ENCODE results near the gene UBE2D2. TPM values are rescaled to one million over a fixed set of nuclear protein-coding genes. Genes with fewer than 3 reads are reported as not detected.

Gene UBE2D2
- total RNA-seq, 1 experiment from 2014 or later: 193 TPM

DNA sequence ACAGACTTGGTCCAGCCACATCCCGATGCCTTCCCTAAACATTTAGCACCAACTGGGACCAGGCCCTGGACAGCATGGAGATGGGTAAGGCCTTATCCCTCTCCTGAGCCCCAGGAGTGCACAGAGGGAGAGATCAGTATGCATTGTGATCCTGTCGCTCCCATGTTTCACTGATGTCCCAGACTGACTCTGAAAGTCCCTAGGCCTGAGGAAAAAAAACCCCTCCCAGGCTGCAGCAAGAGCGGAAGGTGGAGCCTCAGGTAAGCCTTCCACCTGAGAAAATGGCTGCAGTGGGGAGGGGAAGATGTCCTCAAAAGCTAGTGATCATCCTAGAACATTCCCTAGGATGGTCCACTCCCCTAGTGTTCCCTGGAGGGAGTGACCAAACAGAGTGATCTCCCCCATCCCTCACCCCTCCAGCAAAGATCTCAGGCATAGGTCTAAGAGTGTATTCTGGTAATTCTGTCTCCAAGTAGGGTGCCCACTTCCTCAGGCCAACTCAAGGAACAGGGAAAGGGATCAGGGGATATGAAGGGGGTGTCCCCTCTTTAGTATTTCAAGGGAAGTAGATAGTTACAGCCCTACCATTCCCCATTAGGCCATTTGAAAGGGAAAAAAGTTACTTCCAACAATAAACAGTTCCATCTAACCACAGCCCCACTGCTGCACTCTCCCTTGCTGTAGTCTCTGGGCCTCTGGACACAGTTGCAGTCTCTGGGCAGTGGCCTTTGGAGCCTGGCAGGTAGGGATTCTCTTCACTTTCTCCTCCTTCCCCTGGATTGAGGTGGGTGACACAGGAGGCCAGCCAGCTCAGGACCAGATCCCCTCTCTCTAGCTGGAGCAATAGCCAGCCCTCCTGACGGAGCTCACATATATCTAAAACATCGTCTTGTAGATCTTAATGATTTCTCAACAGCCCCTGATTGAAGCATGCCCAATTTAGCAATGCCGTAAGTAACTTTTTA is 80.3 kb downstream of the UBE2D2 start:
- POLR2A ChIA-PET: no interaction called here
- no peaks in the 10 kb centered on the region for H3K36me3 ChIP-seq (ENCODE audit: control insufficient read depth, insufficient read depth, low read length)
- BruUV-seq (replicated peaks): no TSS peak
- H3K9me3 ChIP-seq: no peaks in the 10 kb centered on the region
- no peak overlapping the region for H3K4me3 ChIP-seq (ENCODE audit: low read depth, low read length)
- H3K4me1 Mint-ChIP-seq (ENCODE audit: low read depth, unreplicated experiment): peaks cover 73% of the 10 kb centered on the region
- TF ChIP-seq, protein P1, sequence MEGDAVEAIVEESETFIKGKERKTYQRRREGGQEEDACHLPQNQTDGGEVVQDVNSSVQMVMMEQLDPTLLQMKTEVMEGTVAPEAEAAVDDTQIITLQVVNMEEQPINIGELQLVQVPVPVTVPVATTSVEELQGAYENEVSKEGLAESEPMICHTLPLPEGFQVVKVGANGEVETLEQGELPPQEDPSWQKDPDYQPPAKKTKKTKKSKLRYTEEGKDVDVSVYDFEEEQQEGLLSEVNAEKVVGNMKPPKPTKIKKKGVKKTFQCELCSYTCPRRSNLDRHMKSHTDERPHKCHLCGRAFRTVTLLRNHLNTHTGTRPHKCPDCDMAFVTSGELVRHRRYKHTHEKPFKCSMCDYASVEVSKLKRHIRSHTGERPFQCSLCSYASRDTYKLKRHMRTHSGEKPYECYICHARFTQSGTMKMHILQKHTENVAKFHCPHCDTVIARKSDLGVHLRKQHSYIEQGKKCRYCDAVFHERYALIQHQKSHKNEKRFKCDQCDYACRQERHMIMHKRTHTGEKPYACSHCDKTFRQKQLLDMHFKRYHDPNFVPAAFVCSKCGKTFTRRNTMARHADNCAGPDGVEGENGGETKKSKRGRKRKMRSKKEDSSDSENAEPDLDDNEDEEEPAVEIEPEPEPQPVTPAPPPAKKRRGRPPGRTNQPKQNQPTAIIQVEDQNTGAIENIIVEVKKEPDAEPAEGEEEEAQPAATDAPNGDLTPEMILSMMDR (IDR thresholded peaks at IDR 0.05; ENCODE audit: insufficient read depth in 1 of 2, low read depth in 1 of 2, low read length in 1 of 2, severe bottlenecking in 1 of 2, unreplicated experiment in 1 of 2): no peak
- intact Hi-C loops (cut with micrococcal nuclease; ENCODE audit: unreplicated experiment): loop anchor here (2.0 to 10.0 kb wide), 2 partner anchors 59 to 463 kb away; no protein-coding TSS in a partner anchor
- H3K27me3 ChIP-seq (replicated peaks; ENCODE audit: control insufficient read depth, insufficient read depth, low read length): no peaks in the 10 kb centered on the region
- peaks cover 75% of the 10 kb centered on the region for H3K4me1 ChIP-seq
- peak in 1 of 2 experiments; percentile 40 for DNase-seq
- H3K27ac Mint-ChIP-seq (ENCODE audit: unreplicated experiment): peak overlapping the region; percentile 96
- H3K27me3 Mint-ChIP-seq (ENCODE audit: insufficient read depth, unreplicated experiment): no peaks in the 10 kb centered on the region
- no peak overlapping the region for H3K4me3 Mint-ChIP-seq (ENCODE audit: unreplicated experiment)
- no peaks in the 10 kb centered on the region for H3K9me3 Mint-ChIP-seq (ENCODE audit: unreplicated experiment)
- CTCF ChIA-PET: interaction anchor here (1.6 kb wide), 1 partner anchor 7 kb away, joined by 7 read pairs; no protein-coding TSS in a partner anchor
- H3K36me3 Mint-ChIP-seq (ENCODE audit: insufficient read depth, unreplicated experiment): peaks cover 50% of the 10 kb centered on the region

DNA sequence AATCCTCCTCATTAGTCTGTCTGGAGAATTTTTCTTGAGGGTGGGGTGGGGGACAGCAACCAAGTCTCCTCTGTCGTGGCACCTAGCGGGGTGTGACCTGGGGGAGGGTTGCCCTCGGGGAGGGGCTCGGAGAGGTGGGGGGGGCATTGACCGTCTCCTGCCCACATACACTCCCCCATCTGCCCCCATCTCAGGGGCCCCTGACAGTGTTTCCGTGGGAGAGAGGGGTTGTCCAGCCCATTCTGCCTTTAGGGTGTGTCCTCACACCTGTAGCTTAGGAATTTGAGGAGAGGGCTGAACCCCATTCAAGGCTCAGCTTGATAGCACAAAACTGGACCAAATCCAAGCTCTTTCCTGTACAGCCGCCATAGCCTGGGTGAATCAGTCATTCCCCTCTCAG is 81.1 kb downstream of the UBE2D2 start:
- H3K9me3 ChIP-seq: no peaks in the 10 kb centered on the region

More for the DNA sequence above, 81.1 kb downstream of the UBE2D2 start:
- BruUV-seq (replicated peaks): no TSS peak
- CTCF ChIA-PET: interaction anchor here (0.6 to 1.6 kb wide), 3 partner anchors 8 to 1547 kb away, joined by 7 to 8 read pairs (median 7); no protein-coding TSS in a partner anchor
- H3K4me3 Mint-ChIP-seq (ENCODE audit: unreplicated experiment): no peak overlapping the region
- intact Hi-C loops (cut with micrococcal nuclease; ENCODE audit: unreplicated experiment): loop anchor here (2.0 to 10.0 kb wide), 2 partner anchors 59 to 463 kb away; no protein-coding TSS in a partner anchor
- peaks cover 42% of the 10 kb centered on the region for H3K36me3 Mint-ChIP-seq (ENCODE audit: insufficient read depth, unreplicated experiment)
- Histone ChIP-seq H3K27me3 (replicated peaks; ENCODE audit: control insufficient read depth, insufficient read depth, low read length) (no peaks in the 10 kb centered on the region), H3K4me1 (peaks cover 77% of the 10 kb centered on the region), H3K4me3 (ENCODE audit: low read depth, low read length) (no peak overlapping the region), H3K36me3 (ENCODE audit: control insufficient read depth, insufficient read depth, low read length) (no peaks in the 10 kb centered on the region)
- H3K27ac Mint-ChIP-seq (ENCODE audit: unreplicated experiment): peak overlapping the region; percentile 96
- TF ChIP-seq, protein P1 (IDR thresholded peaks at IDR 0.05; ENCODE audit: insufficient read depth in 1 of 2, low read depth in 1 of 2, low read length in 1 of 2, severe bottlenecking in 1 of 2, unreplicated experiment in 1 of 2): no peak
- H3K4me1 Mint-ChIP-seq (ENCODE audit: low read depth, unreplicated experiment): peaks cover 71% of the 10 kb centered on the region
- no peaks in the 10 kb centered on the region for H3K27me3 Mint-ChIP-seq (ENCODE audit: insufficient read depth, unreplicated experiment)
- peak in 1 of 2 experiments; percentile 44 for DNase-seq
- H3K9me3 Mint-ChIP-seq (ENCODE audit: unreplicated experiment): no peaks in the 10 kb centered on the region
- POLR2A ChIA-PET: no interaction called here
